HL-60/S4 (cell line): Measurements from ENCODE around the gene RGL4.

ENCODE experiments used
- in situ Hi-C: fragments of 300-500 bp; cut with MboI; formaldehyde crosslinking; loops from 2 replicates; pipeline ENCODE4 v1.14.3; 2022; ENCODE audit warnings: low sequenced_read_pairs

Gene RGL4

DNA sequence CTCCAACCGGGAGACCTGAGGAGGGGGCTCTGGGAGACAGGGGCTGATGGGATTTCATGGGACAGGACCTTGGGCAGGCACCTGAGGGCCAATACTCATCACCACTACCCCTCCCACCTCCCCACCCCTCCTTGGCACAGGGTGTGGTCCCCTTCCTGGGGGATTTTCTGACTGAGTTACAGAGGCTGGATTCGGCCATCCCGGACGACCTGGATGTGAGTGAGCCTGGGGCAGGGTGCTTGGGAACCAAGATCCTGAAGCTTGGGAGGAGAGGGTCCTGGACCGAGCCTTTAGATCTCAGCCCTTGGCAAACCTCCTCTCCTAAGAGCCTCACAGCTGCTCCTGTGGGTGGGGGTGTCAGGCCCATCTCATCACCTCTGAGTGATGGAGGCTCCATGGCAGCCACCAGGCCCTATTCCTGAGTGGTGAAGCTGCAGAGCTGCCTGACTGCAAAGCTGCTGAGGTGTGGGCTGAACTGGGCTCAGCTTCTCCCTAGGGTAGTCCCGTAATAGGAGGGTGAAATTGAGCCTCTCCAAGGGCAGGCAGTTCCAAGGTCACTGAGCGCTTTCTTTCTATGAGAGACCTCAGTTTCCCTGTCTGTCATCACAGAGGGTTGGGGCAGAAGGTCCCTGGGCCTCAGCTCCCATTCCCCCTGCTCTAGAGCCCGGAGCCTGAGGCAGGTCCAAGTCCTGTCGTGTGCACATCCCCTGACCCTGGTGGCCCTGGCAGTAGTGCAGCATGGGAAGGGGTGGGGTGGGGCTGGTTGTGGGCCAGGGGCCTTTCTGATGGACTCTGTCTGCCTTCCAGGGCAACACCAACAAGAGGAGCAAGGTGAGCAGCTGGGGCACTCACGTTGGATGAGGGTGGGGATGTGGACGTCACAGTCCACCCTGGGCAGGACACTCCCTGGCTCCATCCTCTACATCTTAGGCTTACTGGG lies 6.5 kb downstream of the RGL4 start:
- in situ Hi-C loops = no loop called here

DNA sequence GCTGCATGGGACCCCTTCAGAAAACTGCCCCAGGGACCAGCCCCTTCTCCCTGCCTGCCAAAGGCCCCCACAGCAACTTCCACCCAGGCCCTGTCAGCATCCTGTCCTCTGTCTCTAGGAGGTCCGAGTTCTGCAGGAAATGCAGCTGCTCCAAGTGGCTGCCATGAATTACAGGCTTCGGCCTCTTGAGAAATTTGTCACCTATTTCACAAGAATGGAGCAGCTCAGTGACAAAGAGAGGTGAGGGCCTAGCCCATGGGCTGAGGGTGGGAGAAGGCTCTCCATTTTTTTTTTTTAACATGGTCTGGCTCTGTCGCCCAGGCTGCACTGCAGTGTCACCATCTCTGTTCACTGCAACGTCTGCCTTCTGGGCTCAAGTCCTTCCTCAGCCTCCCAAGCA lies 7.3 kb downstream of the RGL4 start:
- in situ Hi-C loops = no loop called here

- in situ Hi-C loops = no loop called here
Measured at GRCh38 chr22:23698673-23699235, 7.9 kb downstream of the RGL4 start.

DNA sequence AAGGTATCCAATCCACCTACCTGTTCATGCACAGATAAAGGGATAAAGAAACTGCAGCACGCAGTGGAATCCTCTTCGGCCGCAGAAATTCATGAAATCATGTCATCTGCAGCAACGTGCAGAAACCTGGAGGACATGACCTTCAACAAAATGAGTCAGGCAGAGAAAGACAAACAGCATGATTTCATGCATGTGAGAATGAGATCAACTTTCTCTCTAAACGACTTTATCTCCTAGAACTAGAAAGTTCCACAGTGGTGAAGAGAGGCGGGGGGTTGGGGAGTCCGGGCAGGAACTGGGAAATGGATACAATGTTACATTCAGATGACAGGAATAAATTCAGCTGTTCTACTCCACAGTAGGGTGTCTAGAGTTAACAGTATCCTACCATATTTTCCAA lies 9.9 kb downstream of the RGL4 start:
- in situ Hi-C loops = no loop called here

DNA sequence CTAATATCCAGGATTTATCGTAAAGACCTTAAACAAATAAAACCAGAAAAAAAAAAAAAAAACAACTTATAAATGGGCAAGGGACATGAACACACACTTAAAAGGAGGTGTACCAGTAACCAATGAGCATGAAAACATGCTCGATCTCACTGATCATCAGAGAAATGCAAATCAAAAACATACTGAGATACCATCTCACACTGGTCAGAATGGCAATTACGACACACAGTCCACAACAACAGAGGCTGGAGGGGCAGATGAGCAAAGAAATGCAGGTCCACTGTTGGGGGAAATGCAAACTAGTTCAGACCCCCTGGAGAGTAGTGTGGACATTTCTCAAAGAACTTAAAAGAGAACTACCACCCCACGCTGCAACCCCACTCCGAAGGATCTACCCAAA lies 13.2 kb downstream of the RGL4 start:
- in situ Hi-C loops = no loop called here

DNA sequence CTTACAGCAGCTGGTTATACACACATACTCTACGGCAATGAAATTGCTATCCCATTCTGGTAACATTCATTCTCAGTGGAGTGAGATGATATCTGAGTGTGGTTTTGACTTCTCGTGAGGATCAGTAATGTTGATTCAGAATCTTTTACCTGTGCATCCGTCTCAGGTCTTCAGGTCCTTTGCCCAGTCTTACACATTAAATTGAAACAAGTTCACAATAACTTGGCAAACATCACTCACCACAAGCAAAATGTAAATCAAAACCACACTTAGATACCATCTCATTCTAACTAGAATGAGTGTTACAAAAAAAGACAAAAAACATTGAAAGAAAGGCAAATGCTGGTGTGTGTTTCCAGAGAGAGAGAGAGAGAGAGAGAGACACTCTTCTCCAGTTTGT lies 14.0 kb downstream of the RGL4 start:
- in situ Hi-C loops = no loop called here

- in situ Hi-C loops = no loop called here
Measured at GRCh38 chr22:23705358-23705757, 14.5 kb downstream of the RGL4 start.

- in situ Hi-C loops = no loop called here
Measured at GRCh38 chr22:23708270-23708669, 17.5 kb downstream of the RGL4 start.

- in situ Hi-C loops = no loop called here
Measured at GRCh38 chr22:23709107-23709506, 18.3 kb downstream of the RGL4 start.

GRCh38 chr22:23712256-23712655 lies 21.4 kb downstream of the RGL4 start:
- in situ Hi-C loops = no loop called here

DNA sequence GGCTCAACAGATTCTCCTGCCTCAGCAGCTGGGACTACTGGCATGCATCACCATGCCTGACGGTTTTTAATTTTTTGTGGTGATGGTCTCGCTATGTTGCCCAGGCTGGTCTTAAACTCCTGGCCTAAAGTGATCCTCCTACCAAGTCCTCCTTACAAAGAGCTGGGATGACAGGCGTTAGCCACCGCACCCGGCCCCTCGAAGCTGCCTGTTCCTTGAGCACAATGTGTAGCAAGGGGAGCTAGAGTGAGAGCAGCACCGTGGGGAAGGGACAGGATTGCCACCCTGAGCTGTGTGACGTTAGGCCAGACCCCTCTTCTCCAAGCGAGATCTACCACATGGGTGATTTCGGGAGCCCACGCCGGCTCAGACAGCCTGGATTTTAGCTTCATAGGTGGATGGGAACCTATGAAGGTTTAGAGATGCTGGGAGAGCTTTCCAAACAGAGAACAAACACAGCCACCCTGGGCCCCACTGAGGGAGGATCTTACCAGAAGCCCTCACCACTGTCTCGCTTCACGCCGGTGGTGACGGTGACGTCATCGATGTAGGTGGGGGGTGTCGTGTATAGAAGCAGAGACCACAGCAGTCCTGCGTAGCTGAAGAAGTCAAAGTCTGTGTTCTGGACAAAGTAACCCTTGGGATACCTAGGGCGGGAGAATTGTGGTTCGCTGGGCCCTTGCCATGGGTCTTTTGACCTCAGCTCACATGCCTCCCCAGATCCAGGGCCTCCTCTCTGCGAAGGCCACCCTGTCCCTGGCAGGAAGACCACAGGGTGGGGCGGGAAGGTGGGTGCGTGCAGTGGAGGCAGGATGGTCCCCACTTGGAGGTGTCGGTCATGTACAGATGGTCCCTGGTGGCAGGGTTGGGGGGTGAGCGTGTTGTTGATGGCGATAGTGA lies 23.1 kb downstream of the RGL4 start:
- in situ Hi-C loops = no loop called here

- in situ Hi-C loops = no loop called here
Measured at GRCh38 chr22:23714596-23715578, 24.1 kb downstream of the RGL4 start.

DNA sequence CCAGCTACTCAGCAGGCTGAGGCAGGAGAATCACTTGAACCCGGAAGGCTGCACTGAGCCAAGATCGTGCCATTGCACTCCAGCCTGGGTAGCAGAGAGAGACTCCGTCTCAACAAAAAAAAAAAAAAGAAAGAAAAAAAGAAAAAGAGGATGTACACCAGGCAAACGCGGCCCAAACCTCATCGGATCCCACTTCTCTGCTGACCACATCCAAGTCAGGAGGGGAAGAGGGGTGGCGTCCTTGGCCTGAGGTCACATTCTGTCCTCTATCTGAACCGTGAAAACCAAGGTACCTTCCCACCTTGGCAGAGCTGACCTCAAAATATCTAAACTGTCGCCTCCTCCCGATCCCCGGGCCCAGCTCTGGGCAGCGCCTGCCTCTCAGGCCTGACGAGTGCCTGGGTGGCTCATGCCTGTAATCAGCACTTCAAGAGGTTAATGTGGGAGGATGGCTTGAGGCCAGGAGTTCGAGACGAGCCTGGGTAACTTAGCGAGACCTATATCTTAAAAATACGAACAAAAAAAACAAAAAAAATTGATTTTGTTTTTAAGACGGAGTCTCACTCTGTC lies 25.1 kb downstream of the RGL4 start:
- in situ Hi-C loops = no loop called here

DNA sequence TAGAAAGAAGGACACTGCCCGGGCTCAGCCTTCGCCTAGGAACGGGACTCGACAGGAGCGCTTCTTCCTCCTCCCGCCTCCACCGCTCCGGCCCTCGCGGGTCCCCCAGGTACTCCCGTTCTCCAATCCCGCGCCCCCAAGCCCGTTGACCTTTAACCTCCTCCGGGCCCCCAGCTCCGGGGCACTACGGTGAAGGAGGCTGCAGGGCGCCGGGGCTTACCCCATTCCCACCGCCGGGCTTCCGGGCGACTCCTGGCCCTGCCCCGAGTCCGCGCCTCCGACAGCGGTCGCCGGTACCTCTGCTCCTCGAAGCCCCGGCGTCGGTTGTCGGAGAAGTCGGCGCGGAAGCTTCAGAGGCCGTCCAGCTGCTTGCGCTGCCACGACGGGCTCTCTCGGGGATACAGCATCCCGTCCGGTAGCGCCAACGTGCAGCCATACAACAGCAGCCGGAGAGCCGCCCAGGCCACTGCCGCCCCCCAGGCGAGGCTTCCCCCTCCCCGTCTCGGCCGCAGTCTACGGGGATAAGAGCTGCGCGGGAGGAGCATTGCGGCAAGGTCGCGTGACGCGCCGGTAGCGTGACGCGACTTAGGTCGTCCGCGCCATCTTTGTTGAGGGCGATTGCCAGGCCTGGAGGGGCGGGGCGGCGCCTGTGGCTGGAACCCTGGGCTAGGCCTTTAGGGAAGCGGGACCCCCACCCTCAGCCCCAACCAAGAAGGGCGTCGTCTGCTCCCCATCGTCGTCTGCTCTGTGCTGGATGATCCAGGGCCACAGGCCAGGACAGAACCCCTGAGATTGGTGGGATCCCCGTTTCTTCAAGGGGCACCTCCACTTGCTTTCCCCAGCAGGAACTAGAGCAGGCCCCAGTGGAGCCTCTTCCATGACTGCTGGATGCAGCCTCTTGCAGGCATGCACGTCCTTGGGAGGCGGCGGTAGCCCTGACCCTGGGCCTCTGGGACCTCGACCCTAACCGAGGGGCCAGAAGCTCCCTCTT lies 26.3 kb downstream of the RGL4 start:
- in situ Hi-C loops = no loop called here

DNA sequence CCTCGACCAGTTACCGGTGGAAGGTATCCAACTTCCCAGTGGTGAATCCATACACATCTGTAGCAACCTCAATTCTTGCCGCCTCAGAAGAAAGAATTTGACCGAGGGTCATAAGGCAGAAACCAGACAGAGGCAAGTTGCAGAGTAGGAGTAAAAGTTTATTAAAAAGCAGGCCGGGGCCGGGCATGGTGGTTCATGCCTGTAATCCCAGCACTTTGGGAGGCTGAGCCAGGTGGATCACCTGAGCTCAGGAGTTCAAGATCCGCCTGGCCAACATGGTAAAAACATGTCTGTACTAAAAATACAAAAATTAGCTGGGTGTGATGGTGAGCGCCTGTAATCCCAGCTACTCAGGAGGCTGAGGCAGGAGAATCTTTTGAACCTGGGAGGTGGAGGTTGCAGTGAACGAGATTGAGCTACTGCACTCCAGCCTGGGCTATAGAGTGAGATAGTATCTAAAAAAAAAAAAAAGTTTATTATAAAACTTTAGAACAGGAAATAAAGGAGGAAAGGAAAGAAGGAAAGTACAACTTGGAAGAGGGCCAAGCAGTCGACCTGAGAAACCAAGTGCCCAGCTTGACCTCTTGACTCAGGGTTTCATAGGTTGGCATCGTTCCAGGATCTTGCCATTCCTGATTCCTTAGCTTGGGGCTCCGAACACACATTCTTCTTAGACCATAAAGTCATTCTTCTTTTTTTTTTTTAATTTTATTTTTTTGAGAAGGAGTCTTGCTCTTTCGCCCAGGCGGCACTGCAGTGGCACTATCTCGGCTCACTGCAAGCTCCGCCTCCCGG lies 27.8 kb downstream of the RGL4 start:
- in situ Hi-C loops = no loop called here

DNA sequence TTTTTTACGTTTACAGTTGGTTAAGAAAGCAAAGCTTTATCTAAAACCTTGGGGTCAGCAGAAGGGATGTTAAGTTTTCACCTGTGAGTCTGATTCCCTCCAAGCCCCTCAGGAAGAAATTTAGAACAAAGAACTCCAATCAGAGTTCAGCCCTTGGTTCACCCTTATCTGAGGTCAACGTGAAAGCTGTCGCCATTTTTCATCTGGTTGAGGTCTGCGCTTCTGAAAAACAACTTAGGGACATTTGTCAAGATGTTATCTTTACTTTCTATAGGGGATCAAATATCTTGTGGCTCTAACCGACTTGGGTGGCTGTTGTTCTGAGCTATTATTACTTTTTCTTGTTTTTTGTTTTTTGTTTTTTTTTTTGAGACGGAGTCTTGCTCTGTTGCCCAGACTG lies 30.0 kb downstream of the RGL4 start:
- in situ Hi-C loops = no loop called here

- in situ Hi-C loops = no loop called here
Measured at GRCh38 chr22:23722160-23722559, 31.3 kb downstream of the RGL4 start.

GRCh38 chr22:23722724-23723123 lies 31.9 kb downstream of the RGL4 start:
- in situ Hi-C loops = no loop called here
